Measurements from ENCODE around the gene CCDC85A.

- TF ChIP-seq CTCF (IDR thresholded peaks at IDR 0.05; ENCODE audit: poor library complexity, severe bottlenecking) (no peak), EZH2 (IDR thresholded peaks at IDR 0.05; ENCODE audit: borderline replicate concordance, insufficient read depth, low read length, poor library complexity, severe bottlenecking) (no peak), POLR2AphosphoS5 (IDR thresholded peaks at IDR 0.05) (no peak), MXI1 (conservative IDR thresholded peaks at IDR 0.05; ENCODE audit: poor library complexity, severe bottlenecking) (no peak), TAF1 (IDR thresholded peaks at IDR 0.05; ENCODE audit: low read depth) (no peak), RAD21 (conservative IDR thresholded peaks at IDR 0.05) (no peak)
Observed at GRCh38 chr2:56382466-56382865, 198.7 kb downstream of the CCDC85A start.
